ENCODE measurements around the gene GSKIP.

GSKIP gene

GRCh38 chr14:96391293-96392118 lies 28.2 kb downstream of the GSKIP start (continued):
- TF ChIP-seq KLF17 (tag by site-specific recombination; IDR thresholded peaks at IDR 0.05) (peak; percentile 68; the same call in 1 of the 2 replicates), ZNF521 (tag by site-specific recombination; IDR thresholded peaks at IDR 0.05) (no peak), ZNF26 (tag by site-specific recombination; IDR thresholded peaks at IDR 0.05) (no peak), ZNF404 (tag by site-specific recombination; IDR thresholded peaks at IDR 0.05) (no peak), ZNF843 (tag by site-specific recombination; IDR thresholded peaks at IDR 0.05) (no peak), ZNF324 (tag by site-specific recombination; IDR thresholded peaks at IDR 0.05) (0 out of 2 replicates have a peak, but pooled peaks have one; percentile 33), ZNF398 (tag by site-specific recombination; IDR thresholded peaks at IDR 0.05) (no peak), ZNF433 (tag by site-specific recombination; IDR thresholded peaks at IDR 0.05; ENCODE audit: low read depth) (no peak), ZNF692 (tag by site-specific recombination; IDR thresholded peaks at IDR 0.05) (peak; percentile 64), ZNF707 (tag by site-specific recombination; IDR thresholded peaks at IDR 0.05) (no peak), ZNF571 (tag by site-specific recombination; IDR thresholded peaks at IDR 0.05) (no peak), ZNF280C (tag by site-specific recombination; IDR thresholded peaks at IDR 0.05) (no peak), ZBTB1 (tag by site-specific recombination; IDR thresholded peaks at IDR 0.05) (no peak), PRDM10 (tag by site-specific recombination; IDR thresholded peaks at IDR 0.05) (peak; percentile 89), ZNF335 (tag by site-specific recombination; conservative IDR thresholded peaks at IDR 0.05) (peak; percentile 70), ZNF792 (tag by site-specific recombination; IDR thresholded peaks at IDR 0.05) (no peak), ZSCAN23 (tag by site-specific recombination; IDR thresholded peaks at IDR 0.05) (no peak), ZNF146 (tag by site-specific recombination; IDR thresholded peaks at IDR 0.05) (no peak), ZNF362 (tag by site-specific recombination; IDR thresholded peaks at IDR 0.05) (no peak), ZNF10 (tag by site-specific recombination; IDR thresholded peaks at IDR 0.05) (no peak), ZBTB17 (tag by site-specific recombination; IDR thresholded peaks at IDR 0.05) (0 out of 2 replicates have a peak, but pooled peaks have one; percentile 37), ZNF239 (tag by site-specific recombination; IDR thresholded peaks at IDR 0.05) (no peak), KLF7 (tag by site-specific recombination; IDR thresholded peaks at IDR 0.05; ENCODE audit: borderline replicate concordance) (no peak), ZBTB26 (tag by site-specific recombination; optimal IDR thresholded peaks at IDR 0.05) (peak; percentile 85), YY1 (tag by site-specific recombination; IDR thresholded peaks at IDR 0.05) (0 out of 2 replicates have a peak, but pooled peaks have one; percentile 26)
